ENCODE measurements around the gene ZNF205. TPM values are rescaled to one million over a fixed set of nuclear protein-coding genes. Genes with fewer than 3 reads are reported as not detected.

Gene ZNF205
- total and polyA plus RNA-seq, 10 of the 15 experiments (the other 5 are each of a cell fraction or from before 2014, with no cell fraction given): 0.26 to 1.5 (median 0.78) TPM; not detected in 2

DNA sequence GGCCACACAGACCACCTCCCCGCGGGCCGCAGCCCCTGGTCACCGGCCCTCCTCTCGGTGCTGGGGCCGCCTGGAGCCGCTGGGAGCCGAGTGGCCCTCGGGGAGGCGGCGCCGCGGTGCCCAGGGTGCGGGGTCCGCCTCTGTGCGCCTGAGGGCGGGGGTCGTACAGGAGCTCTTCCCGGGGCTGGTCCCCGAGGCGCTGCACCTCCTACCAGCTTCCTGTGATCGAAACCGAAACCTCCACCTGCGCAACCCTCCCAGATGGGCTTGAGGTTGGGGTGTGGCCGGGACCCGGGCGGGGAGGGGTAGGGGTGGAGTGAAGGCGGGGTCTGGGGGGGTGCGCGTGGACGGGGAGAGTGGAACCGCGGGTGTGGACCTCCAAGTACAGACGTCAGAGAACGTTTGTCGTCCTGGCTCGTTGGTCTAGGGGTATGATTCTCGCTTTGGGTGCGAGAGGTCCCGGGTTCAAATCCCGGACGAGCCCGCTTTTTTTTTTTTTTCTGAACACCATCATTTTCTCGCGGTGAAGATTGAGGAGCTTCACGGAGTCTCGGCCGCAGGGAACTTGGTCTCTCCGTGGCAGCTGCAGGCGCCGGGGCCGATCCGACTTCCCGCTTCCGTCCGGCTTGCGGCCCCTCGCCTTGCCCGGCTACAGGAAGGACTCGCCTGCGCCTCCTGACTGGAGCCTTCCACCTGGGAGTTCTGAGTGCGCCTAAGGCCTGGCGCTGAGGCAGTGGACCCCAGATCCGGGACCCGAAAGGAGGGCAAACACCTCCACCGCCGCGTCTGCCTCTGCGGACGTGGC, 46.3 kb downstream of the ZNF205 start (continued):
- TF ChIP-seq, protein P1, sequence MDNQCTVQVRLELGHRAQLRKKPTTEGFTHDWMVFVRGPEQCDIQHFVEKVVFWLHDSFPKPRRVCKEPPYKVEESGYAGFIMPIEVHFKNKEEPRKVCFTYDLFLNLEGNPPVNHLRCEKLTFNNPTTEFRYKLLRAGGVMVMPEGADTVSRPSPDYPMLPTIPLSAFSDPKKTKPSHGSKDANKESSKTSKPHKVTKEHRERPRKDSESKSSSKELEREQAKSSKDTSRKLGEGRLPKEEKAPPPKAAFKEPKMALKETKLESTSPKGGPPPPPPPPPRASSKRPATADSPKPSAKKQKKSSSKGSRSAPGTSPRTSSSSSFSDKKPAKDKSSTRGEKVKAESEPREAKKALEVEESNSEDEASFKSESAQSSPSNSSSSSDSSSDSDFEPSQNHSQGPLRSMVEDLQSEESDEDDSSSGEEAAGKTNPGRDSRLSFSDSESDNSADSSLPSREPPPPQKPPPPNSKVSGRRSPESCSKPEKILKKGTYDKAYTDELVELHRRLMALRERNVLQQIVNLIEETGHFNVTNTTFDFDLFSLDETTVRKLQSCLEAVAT (IDR thresholded peaks at IDR 0.05): peak; percentile 52; the same call in 1 of the 2 replicates
- TF ChIP-seq DPF2 (IDR thresholded peaks at IDR 0.05) (peak; percentile 48), BCL11A (IDR thresholded peaks at IDR 0.05; ENCODE audit: low read depth, low read length) (no peak), ZBTB33 (IDR thresholded peaks at IDR 0.05) (no peak), SMAD5 (IDR thresholded peaks at IDR 0.05; ENCODE audit: low read depth) (no peak), POLR2A (IDR thresholded peaks at IDR 0.05; ENCODE audit: low read depth, low read length) (peak; percentile 67; the same call in 1 of the 2 replicates), MTA2 (IDR thresholded peaks at IDR 0.05; ENCODE audit: low read depth) (no peak), ZNF207 (IDR thresholded peaks at IDR 0.05; ENCODE audit: borderline replicate concordance) (0 out of 2 replicates have a peak, but pooled peaks have one; percentile 42), IKZF1 (conservative IDR thresholded peaks at IDR 0.05) (peak; percentile 50), YBX1 (IDR thresholded peaks at IDR 0.05) (no peak), WRNIP1 (IDR thresholded peaks at IDR 0.05; ENCODE audit: borderline replicate concordance, low read depth, low read length) (no peak), IKZF2 (IDR thresholded peaks at IDR 0.05) (peak; percentile 52 to 65; a peak in 2 of 4 replicates), KLF5 (IDR thresholded peaks at IDR 0.05; ENCODE audit: partially characterized antibody) (no peak), HDAC6 (IDR thresholded peaks at IDR 0.05; ENCODE audit: unreplicated experiment) (no peak), SIX5 (IDR thresholded peaks at IDR 0.05; ENCODE audit: low read depth, low read length, severe bottlenecking) (no peak), PAX5 (IDR thresholded peaks at IDR 0.05; ENCODE audit: borderline replicate concordance, low read depth, low read length) (no peak; the same call in 1 of the 2 replicates), IRF4 (IDR thresholded peaks at IDR 0.05; ENCODE audit: low read depth, low read length) (no peak), NRF1 (conservative IDR thresholded peaks at IDR 0.05; ENCODE audit: low read depth, low read length) (no peak), ZNF384 (IDR thresholded peaks at IDR 0.05; ENCODE audit: borderline replicate concordance, low read depth, low read length) (peak; percentile 81), RB1 (IDR thresholded peaks at IDR 0.05; ENCODE audit: borderline replicate concordance) (0 out of 2 replicates have a peak, but pooled peaks have one; percentile 19), ZZZ3 (IDR thresholded peaks at IDR 0.05; ENCODE audit: control insufficient read depth, insufficient read length, low read depth) (no peak), KAT2A (conservative IDR thresholded peaks at IDR 0.05; ENCODE audit: control insufficient read depth, low read depth, low read length) (no peak), ZNF274 (IDR thresholded peaks at IDR 0.05; ENCODE audit: insufficient read depth, insufficient read length) (no peak), NFYB (IDR thresholded peaks at IDR 0.05; ENCODE audit: insufficient read depth, low read depth, low read length) (no peak)
- TF ChIP-seq, protein P2, sequence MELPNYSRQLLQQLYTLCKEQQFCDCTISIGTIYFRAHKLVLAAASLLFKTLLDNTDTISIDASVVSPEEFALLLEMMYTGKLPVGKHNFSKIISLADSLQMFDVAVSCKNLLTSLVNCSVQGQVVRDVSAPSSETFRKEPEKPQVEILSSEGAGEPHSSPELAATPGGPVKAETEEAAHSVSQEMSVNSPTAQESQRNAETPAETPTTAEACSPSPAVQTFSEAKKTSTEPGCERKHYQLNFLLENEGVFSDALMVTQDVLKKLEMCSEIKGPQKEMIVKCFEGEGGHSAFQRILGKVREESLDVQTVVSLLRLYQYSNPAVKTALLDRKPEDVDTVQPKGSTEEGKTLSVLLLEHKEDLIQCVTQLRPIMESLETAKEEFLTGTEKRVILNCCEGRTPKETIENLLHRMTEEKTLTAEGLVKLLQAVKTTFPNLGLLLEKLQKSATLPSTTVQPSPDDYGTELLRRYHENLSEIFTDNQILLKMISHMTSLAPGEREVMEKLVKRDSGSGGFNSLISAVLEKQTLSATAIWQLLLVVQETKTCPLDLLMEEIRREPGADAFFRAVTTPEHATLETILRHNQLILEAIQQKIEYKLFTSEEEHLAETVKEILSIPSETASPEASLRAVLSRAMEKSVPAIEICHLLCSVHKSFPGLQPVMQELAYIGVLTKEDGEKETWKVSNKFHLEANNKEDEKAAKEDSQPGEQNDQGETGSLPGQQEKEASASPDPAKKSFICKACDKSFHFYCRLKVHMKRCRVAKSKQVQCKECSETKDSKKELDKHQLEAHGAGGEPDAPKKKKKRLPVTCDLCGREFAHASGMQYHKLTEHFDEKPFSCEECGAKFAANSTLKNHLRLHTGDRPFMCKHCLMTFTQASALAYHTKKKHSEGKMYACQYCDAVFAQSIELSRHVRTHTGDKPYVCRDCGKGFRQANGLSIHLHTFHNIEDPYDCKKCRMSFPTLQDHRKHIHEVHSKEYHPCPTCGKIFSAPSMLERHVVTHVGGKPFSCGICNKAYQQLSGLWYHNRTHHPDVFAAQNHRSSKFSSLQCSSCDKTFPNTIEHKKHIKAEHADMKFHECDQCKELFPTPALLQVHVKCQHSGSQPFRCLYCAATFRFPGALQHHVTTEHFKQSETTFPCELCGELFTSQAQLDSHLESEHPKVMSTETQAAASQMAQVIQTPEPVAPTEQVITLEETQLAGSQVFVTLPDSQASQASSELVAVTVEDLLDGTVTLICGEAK (IDR thresholded peaks at IDR 0.05; ENCODE audit: borderline replicate concordance): peak; percentile 52

Measured in GM12878 (cell line).